Measurements from ENCODE around the gene SYCE1L.
"Not testable (repeated sequence)": the region's sequence is repeated elsewhere in the genome, so short reads cannot be mapped to it uniquely, and the experiment has no call there.

SYCE1L gene

GRCh38 chr16:77231047-77231446 lies 31.8 kb downstream of the SYCE1L start:
- FAIRE-seq, result no peak
- TF ChIP-seq, protein P1, sequence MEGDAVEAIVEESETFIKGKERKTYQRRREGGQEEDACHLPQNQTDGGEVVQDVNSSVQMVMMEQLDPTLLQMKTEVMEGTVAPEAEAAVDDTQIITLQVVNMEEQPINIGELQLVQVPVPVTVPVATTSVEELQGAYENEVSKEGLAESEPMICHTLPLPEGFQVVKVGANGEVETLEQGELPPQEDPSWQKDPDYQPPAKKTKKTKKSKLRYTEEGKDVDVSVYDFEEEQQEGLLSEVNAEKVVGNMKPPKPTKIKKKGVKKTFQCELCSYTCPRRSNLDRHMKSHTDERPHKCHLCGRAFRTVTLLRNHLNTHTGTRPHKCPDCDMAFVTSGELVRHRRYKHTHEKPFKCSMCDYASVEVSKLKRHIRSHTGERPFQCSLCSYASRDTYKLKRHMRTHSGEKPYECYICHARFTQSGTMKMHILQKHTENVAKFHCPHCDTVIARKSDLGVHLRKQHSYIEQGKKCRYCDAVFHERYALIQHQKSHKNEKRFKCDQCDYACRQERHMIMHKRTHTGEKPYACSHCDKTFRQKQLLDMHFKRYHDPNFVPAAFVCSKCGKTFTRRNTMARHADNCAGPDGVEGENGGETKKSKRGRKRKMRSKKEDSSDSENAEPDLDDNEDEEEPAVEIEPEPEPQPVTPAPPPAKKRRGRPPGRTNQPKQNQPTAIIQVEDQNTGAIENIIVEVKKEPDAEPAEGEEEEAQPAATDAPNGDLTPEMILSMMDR (IDR thresholded peaks at IDR 0.05; ENCODE audit: insufficient read depth, missing control alignments), result no peak
- DNase-seq (ENCODE audit: insufficient read length, low spot score), result no peak

DNA sequence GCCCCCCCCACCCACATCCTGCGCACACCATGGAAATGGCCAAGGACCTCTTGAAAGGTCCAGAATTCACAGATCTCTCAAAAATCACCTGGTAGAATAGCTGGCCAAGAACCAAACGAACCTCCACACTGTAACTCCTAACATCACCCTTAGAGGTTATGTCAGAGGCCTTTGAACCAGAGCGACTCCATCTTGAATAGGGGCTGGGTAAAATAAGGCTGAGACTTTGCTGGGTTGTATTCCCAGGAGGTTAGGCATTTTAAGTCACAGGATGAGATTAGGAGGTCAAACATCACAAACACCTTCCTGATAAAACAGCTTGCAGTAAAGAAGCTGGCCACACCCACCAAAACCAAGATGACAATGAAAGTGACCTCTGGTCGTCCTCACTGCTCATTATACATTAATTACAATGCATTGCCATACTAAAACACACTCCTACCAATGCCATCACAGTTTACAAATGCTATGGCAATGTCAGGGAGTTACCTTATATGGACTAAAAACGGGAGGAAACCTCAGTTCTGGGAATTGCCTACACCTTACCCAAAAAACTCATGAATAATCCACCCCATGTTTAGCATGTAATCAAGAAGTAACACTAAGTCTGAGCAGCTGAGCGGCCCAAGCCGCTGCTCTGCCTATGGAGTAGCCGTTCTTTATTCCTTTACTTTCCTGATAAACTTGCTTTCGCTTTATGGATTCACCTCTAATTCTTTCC lies 34.8 kb downstream of the SYCE1L start:
- TF ChIP-seq, protein P1 (IDR thresholded peaks at IDR 0.05; ENCODE audit: insufficient read depth, missing control alignments), result no peak
- FAIRE-seq, result no peak
- no peak for DNase-seq (ENCODE audit: insufficient read length, low spot score)

DNA sequence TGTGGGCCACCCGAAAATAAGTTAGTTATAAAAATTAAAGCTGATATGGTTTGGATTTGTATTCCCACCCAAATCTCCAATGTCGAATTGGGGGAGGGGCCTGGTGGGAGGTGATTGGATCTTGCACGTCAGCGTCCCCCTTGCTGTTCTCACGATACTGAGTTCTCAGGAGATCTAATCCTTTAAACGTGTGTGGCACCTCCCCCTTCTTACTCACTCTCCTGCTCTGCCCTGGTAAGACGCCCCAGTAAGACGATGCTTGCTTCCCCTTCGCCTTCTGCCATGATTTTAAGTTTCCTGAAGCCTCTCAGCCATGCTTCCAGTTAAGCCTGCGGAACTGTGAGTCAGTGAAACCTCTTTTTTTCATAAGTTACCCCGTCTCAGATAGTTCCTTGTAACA lies 35.4 kb downstream of the SYCE1L start:
- TF ChIP-seq, protein P1 (IDR thresholded peaks at IDR 0.05; ENCODE audit: insufficient read depth, missing control alignments), result no peak
- FAIRE-seq (no peak), DNase-seq (ENCODE audit: insufficient read length, low spot score) (no peak)

DNA sequence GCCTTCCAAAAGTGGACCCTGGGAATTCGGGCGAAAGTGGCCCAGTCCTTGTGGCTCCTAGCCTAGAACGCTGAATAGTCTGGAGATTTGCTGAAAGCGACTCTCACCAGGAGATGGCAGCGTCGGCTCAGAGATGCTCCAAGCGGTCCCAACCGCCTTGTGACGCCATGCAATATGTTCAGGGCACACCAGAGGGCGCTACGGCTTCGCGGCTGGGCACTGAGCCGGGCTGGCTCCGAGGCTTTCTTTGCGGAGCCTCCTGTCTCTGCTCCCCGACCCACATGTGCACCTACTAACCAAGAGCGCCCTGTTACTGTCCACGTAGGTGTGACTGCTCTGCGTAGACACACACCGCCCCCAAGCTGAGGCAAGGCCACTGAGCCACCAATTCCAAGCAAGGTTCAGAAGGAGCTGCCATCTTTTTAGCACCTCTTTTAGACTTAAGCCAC lies 36.9 kb downstream of the SYCE1L start:
- TF ChIP-seq, protein P1 (IDR thresholded peaks at IDR 0.05; ENCODE audit: insufficient read depth, missing control alignments), result peak; percentile 100
- DNase-seq (ENCODE audit: insufficient read length, low spot score) (peak; percentile 17), FAIRE-seq (no peak)

GRCh38 chr16:77238593-77238992 lies 39.4 kb downstream of the SYCE1L start:
- DNase-seq (ENCODE audit: insufficient read length, low spot score), result no peak
- TF ChIP-seq, protein P1 (IDR thresholded peaks at IDR 0.05; ENCODE audit: insufficient read depth, missing control alignments), result no peak
- FAIRE-seq, result no peak

DNA sequence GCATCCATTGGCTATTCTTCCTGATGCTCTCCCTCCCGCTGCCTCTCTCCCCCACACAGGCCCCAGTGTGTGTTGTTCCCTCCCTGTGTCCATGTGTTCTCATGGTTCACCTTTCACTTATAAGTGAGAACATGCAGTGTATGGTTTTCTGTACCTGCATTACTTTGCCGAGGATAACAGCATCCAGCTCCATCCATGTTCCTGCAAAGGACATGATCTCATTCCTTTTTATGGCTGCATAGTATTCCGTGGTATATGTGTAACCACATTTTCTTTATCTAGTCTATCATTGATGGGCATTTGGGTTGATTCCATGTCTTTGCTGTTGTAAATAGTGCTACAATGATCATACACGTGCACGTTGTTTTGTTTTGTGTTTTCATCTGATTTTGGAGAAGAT lies 43.3 kb downstream of the SYCE1L start:
- DNase-seq (ENCODE audit: insufficient read length, low spot score); FAIRE-seq: not testable (repeated sequence)

GRCh38 chr16:77246150-77246549 lies 46.9 kb downstream of the SYCE1L start:
- TF ChIP-seq, protein P1 (IDR thresholded peaks at IDR 0.05; ENCODE audit: insufficient read depth, missing control alignments), result no peak
- FAIRE-seq, result no peak
- DNase-seq (ENCODE audit: insufficient read length, low spot score), result no peak
